Subcutaneous adipose tissue (tissue), 4 donors: ENCODE measurements around the gene PPARG. TPM values are rescaled to one million over a fixed set of nuclear protein-coding genes. Genes with fewer than 3 reads are reported as not detected.

ENCODE experiments used
- CTCF ChIP-seq: fragments of 450-650 bp; IDR thresholded peaks from one replicate; pipeline ENCODE4 v1.5.1; 2016; ENCODE audit warnings: low read depth, mild to moderate bottlenecking, control low read depth, antibody characterized with exemption, moderate library complexity
- total RNA-seq, 4 donors: library from RNA; depleted of rRNA; stranded (reverse); fragments of >200 nt; gene quantifications; one replicate each; pipeline ENCODE4 v1.1.0, GENCODE V29; 2016

The PPARG gene
- total RNA-seq, 4 donors from 2014 or later = 223 to 357 (median 337) TPM

DNA sequence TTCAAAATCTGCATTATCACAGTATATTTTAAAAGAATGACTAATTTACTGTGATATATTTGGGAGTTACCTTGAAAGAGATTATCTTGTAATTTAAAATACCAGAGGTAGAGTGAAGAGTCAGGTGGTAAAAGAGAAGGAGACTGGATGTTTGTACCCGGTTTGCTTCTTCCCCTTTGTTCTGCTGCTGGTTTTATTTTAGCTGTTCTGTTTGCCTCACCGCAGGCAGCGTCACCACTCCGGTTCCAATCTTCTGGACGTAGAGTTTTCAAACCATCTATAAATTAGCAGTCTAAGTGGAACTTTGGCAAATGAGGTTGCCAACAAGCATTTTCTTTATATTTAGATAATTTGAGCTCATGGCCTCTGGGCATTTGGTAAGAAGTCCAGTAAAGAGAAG, 38.2 kb downstream of the PPARG start:
- TF ChIP-seq CTCF = no peak

- no peak for TF ChIP-seq CTCF
Measured at GRCh38 chr3:12328132-12328836, 39.4 kb downstream of the PPARG start.

DNA sequence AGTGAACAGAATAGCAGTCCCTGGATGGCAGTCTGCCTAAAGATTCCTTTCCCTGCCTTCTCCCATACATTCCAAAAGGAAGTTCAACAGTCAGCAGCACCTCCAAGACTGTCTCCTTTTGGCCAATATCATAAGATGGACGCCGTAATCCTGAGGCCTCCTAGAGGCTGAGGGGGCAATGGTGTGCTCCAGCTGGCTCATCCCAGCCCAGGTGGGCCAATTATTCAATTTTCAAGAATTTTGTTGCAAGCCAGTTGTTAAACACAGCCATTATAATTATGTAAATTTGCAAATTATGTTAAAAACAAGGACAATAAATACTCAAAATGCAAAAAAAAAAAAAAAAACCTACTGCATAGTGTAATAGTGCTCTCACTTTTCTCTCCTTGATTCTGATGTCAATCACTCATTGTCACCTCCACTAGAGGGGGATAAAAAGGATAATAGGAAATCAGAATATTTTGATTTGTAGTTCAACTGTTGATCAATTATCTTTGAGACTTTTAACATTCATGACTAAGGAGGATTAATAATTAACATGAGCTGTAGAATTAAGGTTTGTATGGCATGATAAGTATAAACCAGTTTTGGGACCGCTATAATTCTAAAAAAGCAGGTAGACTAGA, 40.1 kb downstream of the PPARG start:
- TF ChIP-seq CTCF = no peak

GRCh38 chr3:12334786-12335185, 45.9 kb downstream of the PPARG start:
- TF ChIP-seq CTCF = no peak

DNA sequence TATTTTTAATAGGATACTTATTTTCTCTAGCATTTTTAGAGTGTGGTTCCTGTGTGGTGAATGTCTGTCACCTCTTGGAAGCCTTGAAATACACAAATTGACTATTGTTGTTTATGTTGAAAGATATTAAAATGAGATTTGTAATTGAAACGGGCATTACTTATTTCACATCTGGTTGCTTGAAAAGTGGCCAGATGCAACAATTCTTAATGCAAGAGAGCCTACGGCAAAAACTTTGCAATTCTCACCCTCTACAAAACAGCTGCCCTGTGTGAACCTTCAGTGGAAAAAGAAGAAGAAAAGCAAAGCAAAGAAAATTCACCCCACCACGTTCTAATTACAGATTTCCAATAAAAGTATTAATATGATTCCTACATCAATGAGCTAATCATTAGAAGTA, 46.6 kb downstream of the PPARG start:
- no peak for TF ChIP-seq CTCF

- TF ChIP-seq CTCF = no peak
Measured at GRCh38 chr3:12336099-12336498, 47.2 kb downstream of the PPARG start.

GRCh38 chr3:12338595-12339546, 50.0 kb downstream of the PPARG start:
- TF ChIP-seq CTCF = no peak
